ENCODE measurements around the gene NCKAP5L.

DNA sequence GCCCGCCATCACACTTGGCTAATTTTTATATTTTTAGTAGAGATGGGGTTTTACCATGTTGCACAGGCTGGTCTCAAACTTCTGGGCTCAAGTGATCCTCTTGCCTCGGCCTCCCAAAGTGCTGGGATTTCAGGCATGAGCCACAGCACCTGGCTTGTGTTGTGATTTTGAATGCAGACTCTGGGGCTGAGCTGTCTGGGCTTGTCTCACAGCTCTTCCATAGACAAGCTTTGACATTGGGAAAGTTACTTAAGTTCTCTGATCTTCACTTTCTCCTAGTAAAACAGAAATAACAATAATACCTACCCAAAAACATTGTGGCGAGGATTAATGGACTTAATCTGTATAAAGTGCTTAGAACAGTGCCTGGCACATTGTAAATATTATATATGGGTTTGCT lies 50.9 kb downstream of the NCKAP5L start:
- TF ChIP-seq RAD21 (conservative IDR thresholded peaks at IDR 0.05 in 1 of 2, IDR thresholded peaks at IDR 0.05 in 1 of 2) = no peak
- TF ChIP-seq, protein P1, sequence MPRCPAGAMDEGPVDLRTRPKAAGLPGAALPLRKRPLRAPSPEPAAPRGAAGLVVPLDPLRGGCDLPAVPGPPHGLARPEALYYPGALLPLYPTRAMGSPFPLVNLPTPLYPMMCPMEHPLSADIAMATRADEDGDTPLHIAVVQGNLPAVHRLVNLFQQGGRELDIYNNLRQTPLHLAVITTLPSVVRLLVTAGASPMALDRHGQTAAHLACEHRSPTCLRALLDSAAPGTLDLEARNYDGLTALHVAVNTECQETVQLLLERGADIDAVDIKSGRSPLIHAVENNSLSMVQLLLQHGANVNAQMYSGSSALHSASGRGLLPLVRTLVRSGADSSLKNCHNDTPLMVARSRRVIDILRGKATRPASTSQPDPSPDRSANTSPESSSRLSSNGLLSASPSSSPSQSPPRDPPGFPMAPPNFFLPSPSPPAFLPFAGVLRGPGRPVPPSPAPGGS (IDR thresholded peaks at IDR 0.05) = no peak

Data from A549 (cell line).